Measurements from ENCODE around the gene TRIO.

- TF ChIP-seq CTCF (conservative IDR thresholded peaks at IDR 0.05; ENCODE audit: low read depth, low read length): no peak
- TF ChIP-seq EZH2phosphoT487 (IDR thresholded peaks at IDR 0.05; ENCODE audit: borderline replicate concordance, low read length): no peak
- no peak for TF ChIP-seq EZH2 (IDR thresholded peaks at IDR 0.05; ENCODE audit: low read length, unreplicated experiment)
Observed at GRCh38 chr5:14179446-14179845, 36.3 kb downstream of the TRIO start.
